SK-N-SH (cell line): Measurements from ENCODE around the gene F8.
"Not testable (repeated sequence)": the region's sequence is repeated elsewhere in the genome, so short reads cannot be mapped to it uniquely, and the experiment has no call there.

Source experiments
- ZBTB33 ChIP-seq: IDR thresholded peaks from 2 replicates; pipeline ENCODE4 v1.4.0; 2012; ENCODE audit warnings: low read depth, borderline replicate concordance
- TF ChIP-seq, protein P1 (sequence below): fragments of 200-600 bp; sonication (generic); IDR thresholded peaks from 2 replicates; pipeline ENCODE4 v1.6.1; 2017; ENCODE audit warnings: antibody characterized with exemption, mild to moderate bottlenecking, moderate library complexity

DNA sequence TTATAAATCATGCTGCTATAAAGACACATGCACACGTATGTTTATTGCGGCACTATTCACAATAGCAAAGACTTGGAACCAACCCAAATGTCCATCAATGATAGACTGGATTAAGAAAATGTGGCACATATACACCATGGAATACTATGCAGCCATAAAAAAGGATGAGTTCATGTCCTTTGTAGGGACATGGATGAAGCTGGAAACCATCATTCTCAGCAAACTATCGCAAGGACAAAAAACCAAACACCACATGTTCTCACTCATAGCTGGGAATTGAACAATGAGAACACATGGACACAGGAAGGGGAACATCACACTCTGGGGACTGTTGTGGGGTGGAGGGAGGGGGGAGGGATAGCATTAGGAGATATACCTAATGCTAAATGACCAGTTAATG is 196.9 kb downstream of the F8 start:
- not testable (repeated sequence) for TF ChIP-seq ZBTB33
- TF ChIP-seq, protein P1, sequence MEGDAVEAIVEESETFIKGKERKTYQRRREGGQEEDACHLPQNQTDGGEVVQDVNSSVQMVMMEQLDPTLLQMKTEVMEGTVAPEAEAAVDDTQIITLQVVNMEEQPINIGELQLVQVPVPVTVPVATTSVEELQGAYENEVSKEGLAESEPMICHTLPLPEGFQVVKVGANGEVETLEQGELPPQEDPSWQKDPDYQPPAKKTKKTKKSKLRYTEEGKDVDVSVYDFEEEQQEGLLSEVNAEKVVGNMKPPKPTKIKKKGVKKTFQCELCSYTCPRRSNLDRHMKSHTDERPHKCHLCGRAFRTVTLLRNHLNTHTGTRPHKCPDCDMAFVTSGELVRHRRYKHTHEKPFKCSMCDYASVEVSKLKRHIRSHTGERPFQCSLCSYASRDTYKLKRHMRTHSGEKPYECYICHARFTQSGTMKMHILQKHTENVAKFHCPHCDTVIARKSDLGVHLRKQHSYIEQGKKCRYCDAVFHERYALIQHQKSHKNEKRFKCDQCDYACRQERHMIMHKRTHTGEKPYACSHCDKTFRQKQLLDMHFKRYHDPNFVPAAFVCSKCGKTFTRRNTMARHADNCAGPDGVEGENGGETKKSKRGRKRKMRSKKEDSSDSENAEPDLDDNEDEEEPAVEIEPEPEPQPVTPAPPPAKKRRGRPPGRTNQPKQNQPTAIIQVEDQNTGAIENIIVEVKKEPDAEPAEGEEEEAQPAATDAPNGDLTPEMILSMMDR, result not testable (repeated sequence)
